Smooth muscle cell of the coronary artery (primary cell): ENCODE results near the gene GNRHR. TPM values are rescaled to one million over a fixed set of nuclear protein-coding genes. Genes with fewer than 3 reads are reported as not detected.

Experiments
- total RNA-seq: library from RNA; depleted of rRNA; stranded (reverse); fragments of >200 nt; gene quantifications from 2 replicates; pipeline ENCODE4 v1.2.3, GENCODE V29; 2014; ENCODE audit warnings: low replicate concordance

GNRHR gene, protein sequence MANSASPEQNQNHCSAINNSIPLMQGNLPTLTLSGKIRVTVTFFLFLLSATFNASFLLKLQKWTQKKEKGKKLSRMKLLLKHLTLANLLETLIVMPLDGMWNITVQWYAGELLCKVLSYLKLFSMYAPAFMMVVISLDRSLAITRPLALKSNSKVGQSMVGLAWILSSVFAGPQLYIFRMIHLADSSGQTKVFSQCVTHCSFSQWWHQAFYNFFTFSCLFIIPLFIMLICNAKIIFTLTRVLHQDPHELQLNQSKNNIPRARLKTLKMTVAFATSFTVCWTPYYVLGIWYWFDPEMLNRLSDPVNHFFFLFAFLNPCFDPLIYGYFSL
- total RNA-seq: not detected in 2 replicates

DNA sequence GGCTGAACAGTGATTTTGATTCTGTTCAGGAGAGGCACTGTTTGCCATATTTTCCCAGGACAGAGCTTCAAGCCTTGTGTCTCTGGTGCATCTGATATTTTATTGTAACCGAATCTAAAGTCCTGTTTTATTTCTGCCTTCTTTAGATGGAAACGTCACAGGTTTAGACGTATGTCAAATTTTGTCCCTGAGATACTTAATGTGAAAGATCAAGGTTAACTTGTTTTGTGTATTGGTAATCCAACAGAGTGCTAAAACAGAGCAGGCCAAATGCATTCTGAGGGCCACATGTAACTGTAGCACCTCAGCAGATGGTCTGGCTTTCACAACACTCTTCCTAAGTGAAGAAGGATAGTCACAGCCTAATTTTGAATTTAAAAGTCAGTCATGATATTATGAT lies at the start of gene GNRHR:
TSS of gene GNRHR (minus strand) at position 101 of the 400 bp plus-strand sequence. CDS start at position 48, 53 bp downstream.

DNA sequence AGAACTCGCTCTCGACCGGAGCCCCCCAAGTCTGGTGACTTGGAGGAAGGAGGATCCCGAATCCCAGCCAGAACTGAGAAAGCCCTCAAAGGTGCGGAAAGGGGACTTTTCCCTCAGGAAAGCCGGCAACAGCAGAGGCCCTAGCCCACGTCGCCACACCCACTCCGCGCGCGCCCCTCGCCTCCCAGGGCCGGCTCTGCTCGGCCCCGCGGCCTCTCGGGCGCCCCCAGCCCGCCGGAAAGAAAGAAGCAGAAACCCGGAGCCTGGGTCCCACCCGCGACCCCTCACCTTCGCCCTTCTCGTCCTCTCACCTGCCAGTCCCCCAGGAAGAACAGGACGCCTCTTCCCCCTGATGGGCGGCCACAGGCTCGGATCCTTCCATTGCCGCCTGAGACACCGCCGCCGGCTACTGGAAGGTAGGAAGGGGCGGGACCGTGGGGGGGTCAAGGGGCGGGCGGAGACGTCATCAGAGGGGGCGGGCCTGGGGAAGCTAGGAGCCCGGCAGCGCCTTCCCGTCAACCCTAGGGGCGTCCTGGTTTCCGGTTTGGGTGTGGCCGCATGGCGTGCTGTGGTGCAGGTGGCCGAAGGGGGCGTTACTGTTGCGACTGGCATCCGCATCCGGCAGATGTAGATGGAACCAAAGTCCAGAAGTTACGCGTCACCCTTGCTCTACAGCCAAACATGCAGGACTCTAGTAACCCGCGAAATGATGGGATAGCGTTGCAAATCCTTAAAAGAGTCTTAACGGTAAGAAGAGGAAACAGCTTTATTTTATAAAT lies 53.3 kb downstream of the GNRHR start, which contains the start of gene UBA6:
TSS of gene UBA6 (minus strand) at position 418 of the 779 bp plus-strand sequence. CDS start at position 382, 36 bp downstream.

Other genes starting within 250 kb of the GNRHR start
- gene CENPC, start 208.9 kb downstream of the GNRHR start, total RNA-seq: 8.1 and 8.9 TPM in 2 replicates
- not detected in 2 replicates for gene STAP1, start 195.7 kb downstream of the GNRHR start, total RNA-seq
- 83.0 and 107 TPM in 2 replicates for gene UBA6, start 53.2 kb downstream of the GNRHR start, total RNA-seq
- not detected in 2 replicates for gene TMPRSS11D, start 129.6 kb upstream of the GNRHR start, total RNA-seq
- gene TMPRSS11A, start 209.1 kb upstream of the GNRHR start, total RNA-seq: not detected in 2 replicates